H1 (cell line): Measurements from ENCODE around the gene WAC.

Experiments
- ASH2L ChIP-seq: fragments of 200-600, 300-600 bp; sonication (generic); IDR thresholded peaks from one replicate; pipeline ENCODE4 v1.7.1; 2017; ENCODE audit warnings: low read length
- CEBPB ChIP-seq: IDR thresholded peaks from 2 replicates; pipeline ENCODE4 v1.6.1; 2012; ENCODE audit warnings: low read depth, low read length
- POLR2AphosphoS5 ChIP-seq: IDR thresholded peaks from 2 replicates; pipeline ENCODE4 v1.6.1; 2011; ENCODE audit warnings: low read depth, low read length
- SP1 ChIP-seq: IDR thresholded peaks from 2 replicates; pipeline ENCODE4 v1.6.1; 2011; ENCODE audit warnings: low read depth, low read length
- SP2 ChIP-seq: IDR thresholded peaks from 2 replicates; pipeline ENCODE4 v1.6.1; 2012; ENCODE audit warnings: mild to moderate bottlenecking, low read length, inconsistent platforms
- TCF12 ChIP-seq: IDR thresholded peaks from 2 replicates; pipeline ENCODE4 v1.6.1; 2011; ENCODE audit warnings: low read depth, mild to moderate bottlenecking, low read length
- TF ChIP-seq, protein P1 (sequence below), 3 experiments: IDR thresholded peaks; 1 replicate in 2 of 3; 2 replicates in 1 of 3; pipeline versions ENCODE4 v1.5.1 to v1.6.1; 2011; ENCODE audit warnings: low read length in 3 of 3, mild to moderate bottlenecking in 3 of 3, inconsistent platforms in 2 of 3, low read depth in 1 of 3, moderate library complexity in 1 of 3; ENCODE audit not compliant: insufficient read depth in 1 of 3; ENCODE audit errors: control extremely low read depth in 1 of 3

DNA sequence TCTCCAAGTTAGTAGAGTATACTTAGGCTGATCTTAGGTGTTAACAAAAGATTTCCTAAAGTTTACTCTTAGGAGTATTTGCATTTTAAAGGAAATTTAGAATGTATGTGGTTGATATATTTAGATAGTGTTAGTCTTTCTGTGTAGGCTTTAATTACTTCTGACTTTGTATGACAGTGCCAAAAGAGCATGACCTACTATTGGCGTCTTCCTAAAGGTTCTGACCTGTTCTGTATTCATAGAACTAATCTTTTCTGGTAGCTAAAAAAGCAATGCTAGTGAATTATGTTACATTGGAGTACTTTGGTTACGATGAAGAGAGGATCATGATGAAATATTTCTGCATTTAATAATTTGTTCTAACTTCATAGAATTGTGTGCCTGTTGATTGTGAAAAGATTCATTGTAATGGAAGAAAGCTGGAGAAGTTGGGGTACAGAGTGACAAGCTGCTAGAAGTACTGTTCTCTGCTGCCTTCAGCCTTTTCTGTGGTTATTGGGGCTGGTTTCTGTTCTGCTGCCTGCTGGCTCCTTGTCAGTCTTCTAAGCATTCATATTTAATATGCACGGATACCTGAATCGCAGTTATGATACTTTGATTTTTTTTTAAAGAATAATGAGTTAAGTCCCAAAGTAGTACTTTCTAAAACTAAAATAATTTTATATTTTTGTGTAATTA, 13.2 kb downstream of the WAC start:
- TF ChIP-seq TCF12 (no peak), POLR2AphosphoS5 (no peak), ASH2L (no peak), SP1 (no peak), CEBPB (no peak), SP2 (no peak)
- TF ChIP-seq, protein P1, sequence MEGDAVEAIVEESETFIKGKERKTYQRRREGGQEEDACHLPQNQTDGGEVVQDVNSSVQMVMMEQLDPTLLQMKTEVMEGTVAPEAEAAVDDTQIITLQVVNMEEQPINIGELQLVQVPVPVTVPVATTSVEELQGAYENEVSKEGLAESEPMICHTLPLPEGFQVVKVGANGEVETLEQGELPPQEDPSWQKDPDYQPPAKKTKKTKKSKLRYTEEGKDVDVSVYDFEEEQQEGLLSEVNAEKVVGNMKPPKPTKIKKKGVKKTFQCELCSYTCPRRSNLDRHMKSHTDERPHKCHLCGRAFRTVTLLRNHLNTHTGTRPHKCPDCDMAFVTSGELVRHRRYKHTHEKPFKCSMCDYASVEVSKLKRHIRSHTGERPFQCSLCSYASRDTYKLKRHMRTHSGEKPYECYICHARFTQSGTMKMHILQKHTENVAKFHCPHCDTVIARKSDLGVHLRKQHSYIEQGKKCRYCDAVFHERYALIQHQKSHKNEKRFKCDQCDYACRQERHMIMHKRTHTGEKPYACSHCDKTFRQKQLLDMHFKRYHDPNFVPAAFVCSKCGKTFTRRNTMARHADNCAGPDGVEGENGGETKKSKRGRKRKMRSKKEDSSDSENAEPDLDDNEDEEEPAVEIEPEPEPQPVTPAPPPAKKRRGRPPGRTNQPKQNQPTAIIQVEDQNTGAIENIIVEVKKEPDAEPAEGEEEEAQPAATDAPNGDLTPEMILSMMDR (IDR thresholded peaks at IDR 0.05; ENCODE audit: control extremely low read depth in 1 of 3, insufficient read depth in 1 of 3, low read depth in 1 of 3, low read length in 3 of 3), result no peak
